Measurements from ENCODE around the gene ERBIN.
"Not testable (repeated sequence)": the region's sequence is repeated elsewhere in the genome, so short reads cannot be mapped to it uniquely, and the experiment has no call there.

The ERBIN gene

DNA sequence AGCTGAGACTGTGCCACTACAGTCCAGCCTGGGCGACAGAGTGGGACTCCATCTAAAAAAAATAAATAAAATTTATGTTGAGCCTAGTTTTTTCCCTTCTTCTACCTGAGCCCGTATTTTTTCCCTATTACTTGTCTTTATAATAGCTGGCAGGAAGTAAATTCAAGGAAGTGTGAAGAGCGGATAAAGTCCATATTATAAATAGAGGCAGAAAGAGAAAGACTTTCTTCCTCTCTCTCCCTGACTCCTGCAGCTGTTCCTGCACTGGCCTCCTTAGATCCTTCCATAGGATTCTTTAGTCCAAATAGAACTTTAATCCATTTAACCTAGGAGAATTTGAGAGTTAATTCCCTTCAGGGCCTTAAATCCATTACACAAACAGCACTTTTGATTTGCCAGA lies 10.3 kb upstream of the ERBIN start:
- DNase-seq = no peak

DNA sequence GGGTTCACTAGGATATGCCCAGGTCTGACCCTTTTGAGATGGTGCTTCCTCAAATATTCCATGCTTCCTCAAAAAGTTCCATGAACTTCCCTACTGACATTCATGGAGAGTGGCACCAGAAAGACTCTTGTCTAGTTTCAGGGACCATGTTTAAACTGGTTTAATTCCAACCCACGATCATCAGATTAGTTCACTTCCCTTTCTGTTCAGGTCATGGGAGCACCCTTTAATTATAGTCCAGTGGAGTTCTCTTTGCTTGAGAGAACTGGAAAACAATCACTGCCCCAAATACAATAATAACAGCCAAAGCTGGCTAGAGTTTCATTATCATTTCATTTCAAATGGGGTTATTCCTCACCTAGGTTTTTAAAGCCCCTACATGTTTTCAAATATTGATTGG lies 9.7 kb upstream of the ERBIN start:
- no peak for DNase-seq

GRCh38 chr5:65919773-65920172 lies 6.6 kb upstream of the ERBIN start:
- DNase-seq = no peak

DNA sequence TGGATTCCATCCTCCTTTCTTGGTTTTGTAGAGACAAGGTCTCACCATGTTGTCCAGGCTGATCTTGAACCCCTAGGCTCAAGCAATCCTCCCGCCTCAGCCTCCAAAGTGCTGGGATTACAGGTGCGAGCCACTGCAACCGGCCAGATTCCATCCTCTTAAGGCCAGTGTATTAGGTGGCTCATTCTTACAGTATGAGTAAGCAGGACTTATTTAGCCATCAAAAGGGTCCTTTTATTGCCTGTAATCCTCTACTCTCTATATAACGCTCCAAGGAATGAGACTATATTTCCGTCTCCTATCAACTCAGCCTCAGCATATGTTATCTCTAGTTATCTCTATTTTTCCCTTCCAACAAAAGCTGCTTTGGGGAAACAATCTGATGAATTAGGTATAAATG lies 3.0 kb upstream of the ERBIN start:
- DNase-seq = no peak

DNA sequence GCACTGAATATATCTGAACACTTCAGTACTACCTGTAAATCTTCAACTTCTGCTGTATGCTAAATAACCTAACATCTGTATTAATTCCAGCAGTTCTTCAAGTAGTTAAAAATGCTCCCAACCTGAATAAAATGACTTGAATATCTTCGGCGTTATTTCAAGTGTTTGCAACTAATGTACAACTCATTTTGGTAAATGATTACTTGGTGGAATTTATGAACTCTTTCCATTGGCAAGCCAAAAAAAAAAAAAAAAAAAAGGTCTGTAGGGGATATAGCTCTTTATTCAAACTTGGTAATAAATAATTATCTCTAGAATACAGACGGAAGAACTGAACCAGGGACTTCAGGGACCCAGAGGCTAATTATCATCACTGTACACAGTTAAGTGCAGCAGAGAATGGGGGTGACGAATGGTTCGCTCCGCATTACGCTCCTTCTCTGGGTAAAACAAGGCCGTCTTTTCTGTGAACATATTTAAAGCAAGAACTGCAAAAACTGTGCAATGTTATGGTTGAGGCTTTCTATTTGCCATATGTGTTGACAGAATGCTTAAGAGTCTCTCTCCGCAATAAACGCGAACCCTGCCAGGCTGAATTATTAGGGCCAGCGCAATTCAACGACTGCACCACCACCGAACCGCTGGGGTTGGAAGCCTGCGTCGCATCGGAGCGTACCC lies 1.9 kb upstream of the ERBIN start:
- no peak for DNase-seq

- peak; percentile 63 to 67 for DNase-seq
These were observed 1.3 kb upstream of the ERBIN start for GRCh38 chr5:65925044-65925600.

- DNase-seq = peak; percentile 71
These were observed 637 bp upstream of the ERBIN start for GRCh38 chr5:65925601-65926275.

GRCh38 chr5:65926893-65927292 lies 518 bp downstream of the ERBIN start:
- no peak for DNase-seq

DNA sequence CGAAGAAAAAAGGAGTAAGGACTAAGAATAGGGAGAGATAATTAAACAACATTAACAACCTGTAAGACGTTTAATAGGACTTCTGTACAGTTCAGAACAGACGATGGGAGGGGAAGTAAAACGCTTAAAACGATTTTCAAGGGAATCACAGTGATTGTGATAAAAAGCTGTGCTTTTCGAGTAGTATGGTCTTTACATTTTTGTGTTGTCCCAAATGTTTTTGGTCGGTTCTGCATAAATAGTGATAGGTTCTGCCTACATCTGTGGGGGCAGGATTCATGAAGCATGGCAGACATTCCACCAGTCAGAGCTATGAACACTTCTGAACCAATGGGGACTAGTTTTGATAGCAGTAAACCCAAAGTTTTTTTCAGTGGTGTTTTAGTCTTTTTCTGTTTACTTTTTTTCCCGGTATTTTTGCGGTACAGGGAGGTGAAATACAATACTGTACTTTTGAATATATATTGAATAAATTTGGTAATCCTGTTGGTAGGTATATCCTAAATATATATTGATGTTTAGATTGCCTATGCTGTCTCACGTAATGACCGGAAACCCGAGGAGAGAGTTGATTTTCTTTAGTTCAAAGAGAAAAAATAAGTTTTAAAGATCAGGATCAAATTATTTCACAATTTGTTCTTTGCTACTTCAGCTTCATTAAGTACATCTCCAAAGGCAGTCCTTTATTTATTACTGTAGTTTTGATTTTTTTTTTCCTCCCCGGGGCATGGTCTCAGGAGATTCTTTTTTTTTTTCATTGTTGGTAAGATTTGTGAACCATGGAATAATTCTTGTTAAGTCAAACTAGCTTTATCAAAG lies 1.3 kb downstream of the ERBIN start:
- no peak for DNase-seq

DNA sequence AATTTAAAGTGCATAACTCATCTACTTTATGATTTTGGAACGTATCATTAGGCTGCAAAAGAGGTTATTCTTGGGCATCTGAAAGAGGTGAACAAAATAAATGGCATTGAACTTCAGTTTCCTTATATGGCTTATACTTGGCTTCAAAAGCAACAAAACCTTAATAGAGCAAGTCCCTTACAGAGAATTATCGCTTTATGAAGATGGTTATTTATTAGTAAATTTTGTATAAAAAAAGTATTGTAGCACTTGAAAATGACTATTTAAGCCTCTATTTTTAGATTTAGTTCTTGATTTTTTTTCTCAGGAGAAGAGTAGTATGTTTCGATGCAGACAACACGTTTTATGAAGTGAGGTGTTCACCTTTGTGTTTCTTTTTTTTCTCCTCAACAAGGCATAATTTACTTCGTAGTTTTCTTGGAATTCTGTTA lies 2.0 kb downstream of the ERBIN start:
- no peak for DNase-seq

GRCh38 chr5:65928860-65929259 lies 2.5 kb downstream of the ERBIN start:
- DNase-seq = no peak

DNA sequence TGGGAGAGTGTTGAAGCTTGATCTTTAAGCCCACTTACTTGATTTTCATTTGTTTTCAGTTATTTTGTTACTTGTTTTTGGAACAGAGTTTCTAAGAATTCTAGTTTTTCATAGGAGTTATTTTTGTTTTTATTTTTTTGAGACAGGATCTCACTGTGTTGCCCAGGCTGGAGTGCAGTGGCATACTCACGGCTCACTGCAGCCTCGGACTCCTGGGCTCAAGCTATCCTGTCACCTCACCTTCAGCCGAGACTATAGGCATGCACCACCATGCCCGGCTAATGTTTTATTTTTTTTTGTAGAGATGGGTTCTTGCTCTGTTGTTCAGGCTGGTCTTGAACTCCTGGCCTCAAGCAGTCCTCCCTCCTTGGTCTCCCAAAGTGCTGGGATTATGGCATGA lies 6.3 kb downstream of the ERBIN start:
- no peak for DNase-seq

GRCh38 chr5:65933295-65933694 lies 6.9 kb downstream of the ERBIN start:
- no peak for DNase-seq

- no peak for DNase-seq
These were observed 11.9 kb downstream of the ERBIN start for GRCh38 chr5:65938256-65938655.

DNA sequence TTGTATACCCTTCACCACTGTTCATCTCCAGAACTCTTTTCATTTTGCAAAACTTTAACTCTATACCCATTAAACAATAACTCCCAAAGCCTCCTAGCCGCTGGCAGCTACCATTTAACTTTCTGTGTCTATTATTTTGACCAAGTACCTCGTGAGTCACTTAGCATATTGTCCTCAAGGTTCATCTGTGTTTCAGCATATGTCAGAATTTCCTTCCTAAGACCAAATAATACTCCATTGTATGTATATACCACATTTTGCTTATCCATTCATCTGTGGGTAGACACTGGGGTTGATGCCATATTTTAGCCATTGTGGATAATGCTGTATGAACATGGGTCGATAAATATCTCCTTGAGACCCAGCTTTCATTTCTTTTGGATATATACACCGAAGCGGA lies 17.4 kb downstream of the ERBIN start:
- DNase-seq = no peak

DNA sequence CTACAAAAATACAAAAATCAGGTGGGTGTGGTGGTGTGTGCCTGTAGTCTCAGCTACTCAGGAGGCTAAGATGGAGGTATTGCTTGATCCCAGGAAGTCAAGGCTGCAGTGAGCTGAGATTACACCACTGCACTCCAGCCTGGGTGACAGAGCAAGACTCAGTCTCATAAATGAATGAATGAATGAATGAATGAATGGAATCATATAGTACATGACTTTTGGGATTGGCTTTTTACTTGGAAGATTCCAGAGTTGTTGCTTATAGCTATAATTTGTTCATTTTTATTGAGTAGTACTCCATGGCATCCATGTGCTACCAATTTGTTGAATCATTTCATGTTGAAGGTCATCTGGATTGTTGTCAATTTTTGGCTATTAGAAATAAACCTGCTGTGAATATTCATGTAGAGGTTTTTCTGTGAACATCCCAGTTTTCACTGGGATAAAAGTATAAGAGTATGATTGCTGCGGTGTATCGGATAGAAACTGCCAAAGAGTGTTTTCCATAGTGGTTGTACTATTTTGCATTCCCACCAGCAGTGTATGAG lies 19.9 kb downstream of the ERBIN start:
- no peak for DNase-seq

DNA sequence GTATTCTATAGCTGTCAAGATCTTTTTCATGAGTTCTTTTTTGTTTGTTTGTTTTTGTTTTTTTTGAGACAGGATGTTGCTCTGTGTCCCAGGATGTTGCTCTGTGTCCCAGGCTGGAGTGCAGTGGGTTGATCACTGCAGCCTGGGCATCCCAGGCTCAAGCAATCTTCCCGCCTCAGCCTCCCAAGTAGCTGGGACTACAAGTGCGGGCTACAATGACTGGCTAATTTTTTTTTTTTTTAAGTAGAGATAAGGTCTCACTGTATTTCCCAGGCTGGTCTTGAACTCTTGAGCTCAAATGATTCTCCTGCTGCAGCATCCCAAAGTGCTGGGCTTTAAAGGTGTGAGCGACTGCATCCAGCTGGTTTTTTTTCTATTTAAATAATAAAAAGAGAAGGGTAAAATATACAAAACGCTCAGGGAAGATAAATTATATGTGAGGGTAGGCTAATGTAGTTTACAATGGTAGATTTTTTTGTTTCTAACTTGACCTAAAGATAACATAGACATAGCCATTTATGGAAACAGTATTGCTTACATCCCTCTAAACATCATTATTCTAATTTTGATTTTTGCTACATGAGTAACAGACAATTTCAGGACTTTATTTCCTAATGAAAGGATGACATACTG lies 21.9 kb downstream of the ERBIN start:
- no peak for DNase-seq

GRCh38 chr5:65951330-65951729 lies 25.0 kb downstream of the ERBIN start:
- DNase-seq = no peak

- DNase-seq = no peak
These were observed 25.9 kb downstream of the ERBIN start for GRCh38 chr5:65952259-65952658.

- no peak for DNase-seq
These were observed 27.8 kb downstream of the ERBIN start for GRCh38 chr5:65954200-65954599.

DNA sequence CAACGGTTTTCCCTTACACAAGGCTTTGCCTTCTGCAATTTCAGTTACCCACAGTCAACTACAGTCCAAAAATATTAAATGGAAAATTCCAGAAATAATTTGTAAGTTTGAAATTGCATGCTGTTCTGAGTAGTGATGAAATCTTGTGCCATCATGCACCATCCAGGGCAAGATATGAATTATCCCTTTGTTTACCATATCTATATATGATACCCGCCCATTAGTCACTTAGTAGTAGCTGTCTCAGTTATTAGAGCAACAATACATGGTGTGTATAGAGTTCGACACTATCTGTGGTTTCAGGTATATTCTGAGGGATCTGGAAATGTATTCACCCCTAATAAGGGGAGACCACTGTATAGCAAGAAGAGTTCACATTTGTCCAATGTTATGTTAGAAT lies 29.4 kb downstream of the ERBIN start:
- no peak for DNase-seq

DNA sequence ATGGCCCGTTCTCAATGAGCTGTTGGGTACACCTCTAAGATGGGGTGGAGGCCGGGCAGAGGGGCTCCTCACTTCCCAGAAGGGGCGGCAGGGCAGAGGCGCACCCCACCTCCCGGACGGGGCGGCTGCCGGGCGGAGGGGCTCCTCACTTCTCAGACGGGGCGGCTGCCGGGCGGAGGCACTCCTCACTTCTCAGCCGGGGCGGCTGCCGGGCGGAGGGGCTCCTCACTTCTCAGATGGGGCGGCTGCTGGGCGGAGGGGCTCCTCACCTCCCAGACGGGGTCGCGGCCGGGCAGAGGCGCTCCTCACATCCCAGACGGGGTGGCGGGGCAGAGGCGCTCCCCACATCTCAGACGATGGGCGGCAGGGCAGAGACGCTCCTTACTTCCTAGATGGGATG lies 31.3 kb downstream of the ERBIN start:
- DNase-seq = not testable (repeated sequence)

GRCh38 chr5:65961633-65962032 lies 35.3 kb downstream of the ERBIN start:
- DNase-seq = no peak

Data from activated CD4-positive, alpha-beta T cell treated with anti-CD3 and anti-CD28 coated beads, Interleukin-2, amount 50 U/mL, for 4 hours (primary cell).